Measurements from ENCODE around the gene TMEM222.
"Not testable (repeated sequence)": the region's sequence is repeated elsewhere in the genome, so short reads cannot be mapped to it uniquely, and the experiment has no call there.

The TMEM222 gene

GRCh38 chr1:27321813-27322568 is at the start of gene TMEM222:
Gene TMEM222 (plus strand): TSS chr1:27322163. CDS start chr1:27322198, 35 bp downstream.
- peak; percentile 92 to 98 for DNase-seq (ENCODE audit: low read depth in 2 of 2)

GRCh38 chr1:27274204-27274603 is 47.8 kb upstream of the TMEM222 start:
- DNase-seq (ENCODE audit: low read depth in 2 of 2) = no peak

- no peak for DNase-seq (ENCODE audit: low read depth in 2 of 2)
These were observed 46.3 kb upstream of the TMEM222 start for GRCh38 chr1:27275696-27276095.

- DNase-seq (ENCODE audit: low read depth in 2 of 2) = peak; percentile 70 to 82
These were observed 37.3 kb upstream of the TMEM222 start for GRCh38 chr1:27284425-27285273.

GRCh38 chr1:27285274-27285660 is 36.7 kb upstream of the TMEM222 start:
- DNase-seq (ENCODE audit: low read depth in 2 of 2) = no peak

- not testable (repeated sequence) for DNase-seq (ENCODE audit: low read depth in 2 of 2)
These were observed 36.1 kb upstream of the TMEM222 start for GRCh38 chr1:27285821-27286220.

- not testable (repeated sequence) for DNase-seq (ENCODE audit: low read depth in 2 of 2)
These were observed 32.8 kb upstream of the TMEM222 start for GRCh38 chr1:27289125-27289524.

- no peak for DNase-seq (ENCODE audit: low read depth in 2 of 2)
These were observed 31.4 kb upstream of the TMEM222 start for GRCh38 chr1:27290581-27290980.

- no peak for DNase-seq (ENCODE audit: low read depth in 2 of 2)
These were observed 29.9 kb upstream of the TMEM222 start for GRCh38 chr1:27292106-27292505.

- DNase-seq (ENCODE audit: low read depth in 2 of 2) = no peak
These were observed 28.0 kb upstream of the TMEM222 start for GRCh38 chr1:27293915-27294314.

- DNase-seq (ENCODE audit: low read depth in 2 of 2) = peak; percentile 36 to 47
These were observed 25.1 kb upstream of the TMEM222 start for GRCh38 chr1:27296773-27297291.

- no peak for DNase-seq (ENCODE audit: low read depth in 2 of 2)
These were observed 24.1 kb upstream of the TMEM222 start for GRCh38 chr1:27297903-27298302.

GRCh38 chr1:27298632-27299384 is 23.2 kb upstream of the TMEM222 start:
- no peak for DNase-seq (ENCODE audit: low read depth in 2 of 2)

GRCh38 chr1:27299385-27300271 is 22.3 kb upstream of the TMEM222 start:
- no peak for DNase-seq (ENCODE audit: low read depth in 2 of 2)

- peak; percentile 46 to 54 for DNase-seq (ENCODE audit: low read depth in 2 of 2)
These were observed 21.5 kb upstream of the TMEM222 start for GRCh38 chr1:27300341-27301051.

GRCh38 chr1:27301052-27301422 is 20.9 kb upstream of the TMEM222 start:
- no peak for DNase-seq (ENCODE audit: low read depth in 2 of 2)

GRCh38 chr1:27301582-27302199 is 20.3 kb upstream of the TMEM222 start:
- no peak for DNase-seq (ENCODE audit: low read depth in 2 of 2)

GRCh38 chr1:27302612-27303011 is 19.4 kb upstream of the TMEM222 start:
- no peak for DNase-seq (ENCODE audit: low read depth in 2 of 2)

GRCh38 chr1:27303509-27303908 is 18.5 kb upstream of the TMEM222 start:
- DNase-seq (ENCODE audit: low read depth in 2 of 2) = no peak

- no peak for DNase-seq (ENCODE audit: low read depth in 2 of 2)
These were observed 15.9 kb upstream of the TMEM222 start for GRCh38 chr1:27306071-27306470.
